IMR-90 (cell line): ENCODE measurements around the gene AGAP4. TPM values are rescaled to one million over a fixed set of nuclear protein-coding genes. Genes with fewer than 3 reads are reported as not detected.
"Not testable (repeated sequence)": the region's sequence is repeated elsewhere in the genome, so short reads cannot be mapped to it uniquely, and the experiment has no call there.

ENCODE experiments used
- ATAC-seq: fragments of 200-7000 bp; cut with Tn5 transposase; 2 replicates; pipeline ENCODE4 v1.9.1; 2020; ENCODE audit warnings: low read depth, mild to moderate bottlenecking, moderate library complexity
- BruUV-seq: library from RNA; stranded (reverse); fragments of 400-500 nt; replicated peaks from 2 replicates; lab custom pipeline; 2021; lab: Mats Ljungman, UMichigan
- CTCF ChIA-PET: fragments of 300-600 bp; formaldehyde crosslinking; extraction: SDS; loops from one replicate; lab custom pipeline; 2021; ENCODE audit warnings: antibody characterized with exemption; lab: Yijun Ruan, JAX
- POLR2A ChIA-PET: fragments of 300-600 bp; sonication (Branson Sonifier 250); formaldehyde crosslinking; loops from one replicate; lab custom pipeline; 2022; ENCODE audit warnings: antibody characterized with exemption; ENCODE audit not compliant: unreplicated experiment; lab: Charles Lee
- DNase-seq: peaks from one replicate; pipeline ENCODE4 v3.0.0; 2013
- H2AFZ ChIP-seq: replicated peaks from 2 replicates; pipeline ENCODE3; 2013; ENCODE audit warnings: low read length, mild to moderate bottlenecking; ENCODE audit not compliant: poor library complexity
- H2AK5ac ChIP-seq: 2 replicates; pipeline ENCODE4 v1.6.1; 2013; ENCODE audit warnings: low read depth, low read length, inconsistent platforms
- H2AK9ac ChIP-seq: replicated peaks from 2 replicates; pipeline ENCODE3; 2013; ENCODE audit warnings: mild to moderate bottlenecking, low read depth, low read length, moderate library complexity; ENCODE audit not compliant: poor library complexity
- H2BK120ac ChIP-seq: 2 replicates; pipeline ENCODE4 v1.6.1; 2013; ENCODE audit warnings: low read depth, low read length, inconsistent platforms
- H2BK15ac ChIP-seq: 3 replicates; pipeline ENCODE4 v1.6.1; 2013; ENCODE audit warnings: low read depth, low read length, inconsistent platforms
- H2BK20ac ChIP-seq: 2 replicates; pipeline ENCODE4 v1.6.1; 2013; ENCODE audit warnings: low read depth, mild to moderate bottlenecking, inconsistent platforms, low read length, moderate library complexity
- H2BK5ac ChIP-seq: 2 replicates; pipeline ENCODE4 v1.6.1; 2013; ENCODE audit warnings: mild to moderate bottlenecking, low read depth, low read length, inconsistent platforms; ENCODE audit not compliant: poor library complexity, severe bottlenecking
- H3K14ac ChIP-seq: replicated peaks from 2 replicates; pipeline ENCODE4 v1.6.1; 2013; ENCODE audit warnings: low read depth, low read length, inconsistent platforms
- H3K18ac ChIP-seq: 2 replicates; pipeline ENCODE4 v1.6.1; 2013; ENCODE audit warnings: low read depth, low read length, control low read depth
- H3K23ac ChIP-seq: 2 replicates; pipeline ENCODE4 v1.6.1; 2013; ENCODE audit warnings: low read depth, low read length, inconsistent platforms
- H3K27ac ChIP-seq: 2 replicates; pipeline ENCODE4 v1.5.1; 2013; ENCODE audit warnings: mild to moderate bottlenecking, control low read depth, low read length; ENCODE audit not compliant: insufficient read depth
- H3K27me3 ChIP-seq: 2 replicates; pipeline ENCODE4 v1.6.1; 2013; ENCODE audit warnings: low read length; ENCODE audit not compliant: control insufficient read depth, insufficient read depth
- H3K36me3 ChIP-seq: 2 replicates; pipeline ENCODE4 v1.6.1; 2013; ENCODE audit warnings: low read length, mixed read lengths; ENCODE audit not compliant: control insufficient read depth, insufficient read depth
- H3K4ac ChIP-seq: 2 replicates; pipeline ENCODE4 v1.6.1; 2013; ENCODE audit warnings: low read depth, low read length, inconsistent platforms
- H3K4me1 ChIP-seq: 2 replicates; pipeline ENCODE4 v1.6.1; 2013; ENCODE audit warnings: low read length, mixed read lengths; ENCODE audit not compliant: control insufficient read depth, insufficient read depth
- H3K4me2 ChIP-seq: 2 replicates; pipeline ENCODE4 v1.6.1; 2013; ENCODE audit warnings: low read depth, mild to moderate bottlenecking, control low read depth, low read length, moderate library complexity
- H3K4me3 ChIP-seq: 2 replicates; pipeline ENCODE4 v1.5.1; 2013; ENCODE audit warnings: low read depth, mild to moderate bottlenecking, control low read depth, low read length, moderate library complexity; ENCODE audit not compliant: insufficient read depth
- H3K56ac ChIP-seq: 2 replicates; pipeline ENCODE4 v1.6.1; 2013; ENCODE audit warnings: low read length, inconsistent platforms; ENCODE audit not compliant: insufficient read depth; ENCODE audit errors: extremely low read depth
- H3K79me1 ChIP-seq, 2 experiments: 2 replicates each; pipeline ENCODE4 v1.6.1; 2013; ENCODE audit warnings: low read length in 2 of 2, inconsistent platforms in 1 of 2, low read depth in 1 of 2
- H3K9ac ChIP-seq: 2 replicates; pipeline ENCODE4 v1.6.1; 2013; ENCODE audit warnings: low read depth, low read length, control low read depth
- H3K9me1 ChIP-seq: 2 replicates; pipeline ENCODE4 v1.6.1; 2013; ENCODE audit warnings: low read length, inconsistent platforms; ENCODE audit not compliant: insufficient read depth
- H3K9me3 ChIP-seq: 2 replicates; pipeline ENCODE4 v1.6.1; 2013; ENCODE audit warnings: low read length; ENCODE audit not compliant: control insufficient read depth, insufficient read depth
- H4K20me1 ChIP-seq: 2 replicates; pipeline ENCODE4 v1.6.1; 2013; ENCODE audit warnings: low read length, inconsistent platforms; ENCODE audit not compliant: insufficient read depth
- H4K5ac ChIP-seq: 2 replicates; pipeline ENCODE4 v1.6.1; 2013; ENCODE audit warnings: mild to moderate bottlenecking, low read depth, low read length, control low read depth
- H4K8ac ChIP-seq, 2 experiments: 2 replicates each; pipeline ENCODE4 v1.6.1; 2013; ENCODE audit warnings: low read depth in 2 of 2, low read length in 2 of 2, control low read depth in 1 of 2, inconsistent platforms in 1 of 2
- H4K91ac ChIP-seq: 2 replicates; pipeline ENCODE4 v1.6.1; 2013; ENCODE audit warnings: low read depth, low read length, inconsistent platforms; ENCODE audit not compliant: insufficient read depth
- WGBS, 2 experiments: methylation state at CpG; one replicate each; pipeline versions ENCODE4 v1.1.5 to v1.1.7; 2013; ENCODE audit warnings: missing lambda C conversion rate in 2 of 2; ENCODE audit not compliant: insufficient read length in 1 of 2; ENCODE audit errors: extremely low coverage in 2 of 2; 5-methylcytosine and 5-hydroxymethylcytosine counted together
- dilution Hi-C: fragments of 300-500 bp; cut with HindIII; formaldehyde crosslinking; loops from one replicate; pipeline ENCODE4 v1.14.3; 2018; ENCODE audit warnings: low sequenced_read_pairs; ENCODE audit not compliant: unreplicated experiment
- in situ Hi-C: fragments of 300-500 bp; cut with MboI; formaldehyde crosslinking; loops from 3 replicates; pipeline ENCODE4 v1.14.3; 2019; ENCODE audit warnings: low sequenced_read_pairs, inconsistent platforms, mixed read lengths
- intact Hi-C: fragments of 100-400 bp; cut with micrococcal nuclease; formaldehyde crosslinking; loops from 2 replicates; pipeline ENCODE4 v1.10.0; 2022
- polyA plus RNA-seq, 3 experiments: library from polyadenylated mRNA; depleted of rRNA; stranded (reverse); fragments of >200 nt; gene quantifications; 2 replicates each; pipeline ENCODE4 v1.2.3, GENCODE V29; 2012; ENCODE audit warnings: low replicate concordance in 1 of 3
- total RNA-seq: library from RNA; depleted of rRNA; stranded (reverse); fragments of >200 nt; gene quantifications from 2 replicates; pipeline ENCODE4 v1.2.3, GENCODE V29; 2012

The AGAP4 gene
- total and polyA plus RNA-seq, 2 of the 4 experiments (the other 2 are of a cell fraction): 1.8 to 6.7 TPM

DNA sequence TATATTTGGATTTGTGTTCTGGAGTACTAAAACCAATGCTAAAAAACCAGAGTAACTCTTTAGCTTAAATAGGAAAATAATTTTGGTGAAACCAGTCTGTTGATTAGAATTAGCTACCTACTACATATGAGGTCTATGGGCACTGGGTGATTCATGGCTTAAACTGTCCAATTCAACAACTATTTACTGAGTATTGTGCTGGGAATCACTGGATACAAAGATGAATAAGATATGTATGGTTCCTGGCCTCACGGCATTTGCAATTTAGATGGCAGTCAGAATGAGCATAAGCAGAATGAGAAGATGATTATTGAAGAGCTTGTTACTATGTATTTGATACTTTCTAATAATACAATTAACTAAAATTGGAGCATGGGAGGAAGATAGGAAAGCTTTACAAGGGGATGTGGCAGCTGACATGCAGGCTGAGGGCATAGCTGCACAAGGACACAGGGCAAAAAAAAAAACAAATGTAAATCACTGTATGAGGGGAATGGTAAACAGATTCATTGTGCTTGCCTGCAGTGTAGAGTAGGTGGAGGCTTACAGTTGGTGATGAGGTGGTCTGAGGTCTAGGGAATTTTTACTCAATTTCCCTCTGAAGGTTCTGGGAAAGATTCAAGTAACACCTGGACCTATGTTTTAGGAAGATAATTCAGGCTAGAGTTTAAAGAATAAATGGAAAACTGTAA, 42.4 kb upstream of the AGAP4 start:
- POLR2A ChIA-PET, H3K27ac ChIP-seq, H2BK120ac ChIP-seq, DNase-seq, H3K23ac ChIP-seq, H2AFZ ChIP-seq, dilution Hi-C loops, CTCF ChIA-PET, H3K18ac ChIP-seq, H2AK5ac ChIP-seq, H3K27me3 ChIP-seq, H3K56ac ChIP-seq, H3K9ac ChIP-seq, BruUV-seq, H3K9me3 ChIP-seq, in situ Hi-C loops, H3K4me3 ChIP-seq, H3K9me1 ChIP-seq, H2BK15ac ChIP-seq, H3K36me3 ChIP-seq, H3K14ac ChIP-seq, H2AK9ac ChIP-seq, H2BK5ac ChIP-seq, H3K79me1 ChIP-seq, H2BK20ac ChIP-seq, H3K4me1 ChIP-seq, H4K5ac ChIP-seq, H4K91ac ChIP-seq, H4K8ac ChIP-seq, H4K20me1 ChIP-seq, H3K4me2 ChIP-seq, H3K4ac ChIP-seq, ATAC-seq, intact Hi-C loops: not testable (repeated sequence)
- no CpG with 5 or more reads among the region's 1 CpG for WGBS, 2 experiments

DNA sequence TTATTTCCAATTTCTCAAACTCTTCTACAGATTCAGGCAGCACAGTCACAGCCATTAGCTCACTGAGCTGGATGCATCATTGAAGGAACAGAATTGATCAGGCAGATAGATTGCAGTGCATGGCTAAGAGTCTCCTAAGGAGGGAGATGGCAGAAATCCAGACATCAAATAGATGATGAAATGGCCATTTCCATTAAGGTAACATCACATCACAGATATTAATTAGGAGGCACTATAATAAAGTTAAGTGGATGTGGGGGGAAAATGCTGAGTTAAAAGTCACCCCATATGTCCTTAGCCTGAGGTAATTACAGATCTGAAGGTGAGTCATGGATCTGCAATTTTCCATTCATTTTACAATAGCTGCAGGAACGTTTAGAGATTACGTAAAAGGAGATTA, 35.6 kb upstream of the AGAP4 start:
- H3K79me1 ChIP-seq, dilution Hi-C loops, BruUV-seq, H2AK5ac ChIP-seq, H4K91ac ChIP-seq, H4K20me1 ChIP-seq, H3K4me1 ChIP-seq, H3K4ac ChIP-seq, H4K8ac ChIP-seq, H3K18ac ChIP-seq, H3K36me3 ChIP-seq, H3K4me3 ChIP-seq, H3K23ac ChIP-seq, H2BK120ac ChIP-seq, H3K9ac ChIP-seq, intact Hi-C loops, H3K27ac ChIP-seq, H3K9me3 ChIP-seq, H3K56ac ChIP-seq, in situ Hi-C loops, CTCF ChIA-PET, H3K9me1 ChIP-seq, H4K5ac ChIP-seq, H2BK5ac ChIP-seq, H3K27me3 ChIP-seq, H3K14ac ChIP-seq, H2BK15ac ChIP-seq, H2AK9ac ChIP-seq, H3K4me2 ChIP-seq, H2AFZ ChIP-seq, POLR2A ChIA-PET: not testable (repeated sequence)
- ATAC-seq: peak; percentile 48
- H2BK20ac ChIP-seq: 0 out of 2 replicates have a peak overlapping the region, but pooled peaks have one; percentile 35
- no CpG with 5 or more reads among the region's 2 CpGs for WGBS, 2 experiments
- peak; percentile 1 for DNase-seq
